Upper lobe of left lung (tissue), 4 donors: ENCODE measurements around the gene PPM1A.

ENCODE experiments used
- POLR2A ChIP-seq, 4 donors: fragments of 450-650 bp; IDR thresholded peaks; one replicate each; pipeline ENCODE4 v1.5.1; 2016 to 2017; ENCODE audit warnings: antibody characterized with exemption in 4 of 4, mild to moderate bottlenecking in 2 of 4
- TF ChIP-seq, protein P1 (sequence below), 6 experiments: fragments of 450-650 bp in 4 of 6; fragments of 200-600 bp in 2 of 6; sonication (generic) in 2 of 6; IDR thresholded peaks; one replicate each; pipeline ENCODE4 v1.5.1; 2016 to 2019; ENCODE audit warnings: antibody characterized with exemption in 6 of 6

DNA sequence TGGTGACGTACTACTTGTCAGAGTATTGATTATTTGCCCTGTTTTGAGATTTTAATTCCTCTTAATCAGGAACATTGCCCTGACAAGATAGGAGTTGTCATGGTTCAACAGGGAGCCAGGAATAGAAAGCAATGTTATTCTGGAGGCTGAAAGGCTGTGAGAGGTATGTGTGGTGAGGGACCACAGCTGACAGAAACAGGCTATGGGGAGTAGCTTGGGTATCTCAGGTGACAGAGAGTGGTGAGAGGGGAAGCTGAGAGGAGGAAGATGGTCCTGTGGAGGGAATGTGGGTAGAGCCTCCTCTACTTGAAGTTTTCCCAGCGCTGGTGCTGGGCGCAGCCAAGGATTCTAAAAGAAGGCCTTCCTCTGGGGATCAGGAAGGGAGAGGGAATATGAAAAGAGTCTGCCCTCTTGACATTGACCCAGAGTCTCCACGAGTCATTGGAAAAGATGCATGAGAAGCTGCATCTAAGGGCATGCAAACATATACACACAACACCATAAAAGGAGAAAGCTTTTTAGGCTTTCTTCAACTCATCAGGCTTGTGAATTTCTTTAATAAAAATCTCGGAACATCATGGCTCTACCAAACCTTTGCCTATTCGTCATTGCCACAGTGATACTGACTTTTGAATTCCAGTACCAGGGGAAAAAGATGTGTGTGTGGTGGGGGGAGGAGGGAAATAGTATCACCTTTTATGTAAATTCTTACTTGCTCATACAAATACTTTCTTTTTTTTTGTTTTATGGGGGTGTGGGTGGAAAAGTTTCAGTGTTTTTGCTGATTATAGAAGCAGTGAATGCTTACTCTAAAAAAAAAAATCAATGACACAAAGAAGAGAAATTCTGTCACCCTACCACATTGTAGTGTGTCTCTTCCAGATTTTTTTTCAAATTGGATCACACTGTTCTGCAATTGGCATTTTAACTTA lies 43.9 kb upstream of the PPM1A start:
- TF ChIP-seq, protein P1, sequence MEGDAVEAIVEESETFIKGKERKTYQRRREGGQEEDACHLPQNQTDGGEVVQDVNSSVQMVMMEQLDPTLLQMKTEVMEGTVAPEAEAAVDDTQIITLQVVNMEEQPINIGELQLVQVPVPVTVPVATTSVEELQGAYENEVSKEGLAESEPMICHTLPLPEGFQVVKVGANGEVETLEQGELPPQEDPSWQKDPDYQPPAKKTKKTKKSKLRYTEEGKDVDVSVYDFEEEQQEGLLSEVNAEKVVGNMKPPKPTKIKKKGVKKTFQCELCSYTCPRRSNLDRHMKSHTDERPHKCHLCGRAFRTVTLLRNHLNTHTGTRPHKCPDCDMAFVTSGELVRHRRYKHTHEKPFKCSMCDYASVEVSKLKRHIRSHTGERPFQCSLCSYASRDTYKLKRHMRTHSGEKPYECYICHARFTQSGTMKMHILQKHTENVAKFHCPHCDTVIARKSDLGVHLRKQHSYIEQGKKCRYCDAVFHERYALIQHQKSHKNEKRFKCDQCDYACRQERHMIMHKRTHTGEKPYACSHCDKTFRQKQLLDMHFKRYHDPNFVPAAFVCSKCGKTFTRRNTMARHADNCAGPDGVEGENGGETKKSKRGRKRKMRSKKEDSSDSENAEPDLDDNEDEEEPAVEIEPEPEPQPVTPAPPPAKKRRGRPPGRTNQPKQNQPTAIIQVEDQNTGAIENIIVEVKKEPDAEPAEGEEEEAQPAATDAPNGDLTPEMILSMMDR (IDR thresholded peaks at IDR 0.05): no peak
- TF ChIP-seq POLR2A (IDR thresholded peaks at IDR 0.05): no peak
